Caki2 (cell line): ENCODE results near the gene PRUNE2. TPM values are rescaled to one million over a fixed set of nuclear protein-coding genes. Genes with fewer than 3 reads are reported as not detected.
"Not testable (repeated sequence)": the region's sequence is repeated elsewhere in the genome, so short reads cannot be mapped to it uniquely, and the experiment has no call there.

Experiments
- DNase-seq: peaks from one replicate; pipeline ENCODE4 v3.0.0-alpha.2; 2015; ENCODE audit warnings: low read depth
- in situ Hi-C: cut with HindIII; loops from 2 replicates; pipeline ENCODE4 v1.10.0; 2016; ENCODE audit warnings: low sequenced_read_pairs, low pct_unique_long_range_greater_than_20kb, mixed read lengths
- total RNA-seq: library from RNA; depleted of rRNA; stranded (reverse); fragments of >200 nt; shearing (Covaris generic); gene quantifications from 2 replicates; pipeline ENCODE4 v1.2.3, GENCODE V29; 2014; ENCODE audit warnings: low replicate concordance

PRUNE2 gene
- total RNA-seq, 1 experiment from 2014 or later, result 6.6 TPM

DNA sequence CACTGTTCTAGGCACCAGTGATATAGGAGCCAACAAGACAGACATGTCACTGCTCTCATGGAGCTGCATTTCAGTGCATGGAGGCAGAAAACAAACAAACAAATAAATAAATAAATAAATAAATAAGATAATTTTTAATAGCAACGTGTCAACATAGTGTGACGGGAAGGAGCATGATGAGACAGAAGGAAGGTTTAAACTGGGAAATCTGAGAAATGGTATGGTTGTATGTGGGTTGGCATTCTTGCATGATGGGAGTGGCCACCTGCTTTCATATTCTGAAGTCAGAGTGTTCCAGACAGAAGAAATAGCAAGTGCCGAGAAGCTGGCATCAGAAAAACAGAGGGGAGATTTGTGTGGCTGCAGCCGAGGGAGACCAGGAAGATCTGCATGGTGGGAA is 141.8 kb downstream of the PRUNE2 start, which contains the start of gene PCA3:
PCA3 (plus strand) TSS at position 301 of the 400 bp plus-strand sequence.
- in situ Hi-C loops, result no loop called here

DNA sequence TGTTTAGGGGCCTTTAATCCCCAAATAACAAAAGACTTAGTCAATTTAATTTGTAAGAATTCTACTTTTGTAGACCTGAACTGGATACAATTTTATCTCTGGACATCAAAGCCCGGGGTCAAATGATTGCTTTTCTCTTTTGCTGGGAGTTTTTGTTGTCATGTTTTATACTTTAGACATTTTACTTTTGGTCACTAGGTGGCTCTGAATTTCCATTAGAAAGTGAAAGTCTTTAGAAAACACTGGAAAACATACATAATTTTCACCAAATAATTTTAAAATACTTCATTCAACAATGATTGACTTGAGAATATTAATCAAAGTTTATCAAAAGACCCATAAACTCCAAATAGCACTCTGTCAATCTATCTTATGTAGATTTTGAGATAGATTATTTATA is 144.5 kb downstream of the PRUNE2 start:
- no peak for DNase-seq
- in situ Hi-C loops, result no loop called here

More for the DNA sequence above, 141.8 kb downstream of the PRUNE2 start, which contains the start of gene PCA3:
- no peak for DNase-seq

DNA sequence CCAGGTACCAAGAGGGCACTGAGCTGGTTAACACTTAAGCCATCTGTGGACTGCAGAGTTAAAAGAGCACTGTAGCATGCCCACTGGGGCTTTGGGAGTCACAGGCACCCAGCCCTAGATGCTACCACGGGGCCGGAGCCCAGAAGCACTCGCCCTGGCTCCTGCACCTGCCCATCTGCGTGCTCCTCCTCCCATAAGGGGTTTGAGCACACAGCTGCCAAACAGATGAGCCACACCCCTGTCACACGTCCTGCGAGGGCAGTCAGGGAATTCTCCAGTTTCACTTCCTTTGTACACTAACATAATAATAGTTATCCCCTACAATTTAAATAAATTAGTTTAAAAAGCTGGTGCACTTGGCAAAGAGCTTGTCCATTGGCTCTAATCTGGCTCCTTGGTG is 146.2 kb downstream of the PRUNE2 start:
- in situ Hi-C loops, result no loop called here
- DNase-seq, result no peak

DNA sequence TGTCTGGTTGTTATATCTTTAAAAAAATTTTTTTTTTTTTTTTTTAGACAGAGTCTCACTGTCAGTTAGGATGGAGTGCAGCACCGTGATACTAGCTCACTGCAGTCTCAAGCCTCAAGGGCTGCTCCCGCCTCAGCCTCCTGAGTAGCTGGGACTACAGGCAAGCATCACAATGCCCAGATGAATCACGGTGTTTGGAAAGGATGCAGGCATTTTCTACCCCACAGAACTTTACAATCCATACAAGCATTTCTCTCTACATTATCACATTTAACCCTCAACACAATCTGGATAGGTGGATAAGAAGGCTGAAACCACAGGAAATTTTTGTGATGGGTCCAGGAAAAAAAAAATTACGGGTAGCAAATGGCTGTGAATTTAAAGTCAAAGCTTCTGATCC is 147.4 kb downstream of the PRUNE2 start:
- DNase-seq, result no peak
- in situ Hi-C loops, result no loop called here

DNA sequence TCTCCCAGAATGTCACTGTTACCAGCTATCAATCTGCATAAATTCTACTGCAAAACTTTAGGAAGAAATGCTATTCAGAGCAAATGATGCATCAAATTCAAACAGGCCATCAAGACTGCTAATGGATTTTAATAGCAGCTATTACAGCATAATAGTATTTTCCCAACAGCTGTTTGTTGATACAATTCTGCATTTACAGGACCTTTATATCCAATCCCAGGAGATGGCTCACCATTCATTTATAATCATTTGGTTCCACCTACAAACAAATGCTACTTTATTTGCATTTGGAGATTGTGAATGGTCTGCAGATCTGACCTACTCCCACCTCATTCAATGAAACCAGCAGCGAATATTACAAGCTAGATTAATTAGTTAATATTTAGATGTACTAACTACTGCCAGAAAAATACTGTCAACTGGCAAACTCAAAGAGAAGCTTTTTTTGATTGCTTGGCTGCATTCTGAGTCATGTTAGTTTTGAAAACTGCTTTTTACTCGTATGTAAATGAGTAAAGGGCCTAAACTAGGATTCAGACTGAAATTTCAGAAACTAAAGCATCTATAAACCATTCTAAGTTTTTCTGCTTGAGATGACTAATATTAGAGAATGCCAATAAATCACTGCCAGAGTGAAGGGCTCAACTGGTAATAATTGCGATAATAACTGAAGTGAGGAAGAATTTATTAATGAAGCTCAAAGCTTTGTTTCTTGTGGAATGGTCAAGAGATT is 148.8 kb downstream of the PRUNE2 start:
- in situ Hi-C loops, result no loop called here
- DNase-seq, result no peak

DNA sequence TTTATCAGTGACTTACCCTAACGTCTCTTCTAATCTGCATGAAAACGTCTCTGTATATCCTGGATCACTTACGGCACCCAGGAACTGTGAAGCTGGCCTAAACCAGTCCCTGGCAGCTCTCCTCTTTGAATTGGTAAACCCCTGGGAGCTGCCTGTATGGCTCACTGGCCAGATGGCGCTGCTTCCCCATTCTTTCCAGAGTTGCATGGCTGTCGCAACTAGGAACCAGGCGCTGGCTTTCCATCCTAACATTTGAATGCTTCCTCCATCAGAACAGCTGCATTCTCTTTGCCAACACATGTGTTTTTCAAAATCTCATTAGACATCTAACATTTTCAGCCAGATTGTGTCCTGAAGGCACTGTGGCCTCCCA is 149.7 kb downstream of the PRUNE2 start:
- in situ Hi-C loops, result no loop called here

DNA sequence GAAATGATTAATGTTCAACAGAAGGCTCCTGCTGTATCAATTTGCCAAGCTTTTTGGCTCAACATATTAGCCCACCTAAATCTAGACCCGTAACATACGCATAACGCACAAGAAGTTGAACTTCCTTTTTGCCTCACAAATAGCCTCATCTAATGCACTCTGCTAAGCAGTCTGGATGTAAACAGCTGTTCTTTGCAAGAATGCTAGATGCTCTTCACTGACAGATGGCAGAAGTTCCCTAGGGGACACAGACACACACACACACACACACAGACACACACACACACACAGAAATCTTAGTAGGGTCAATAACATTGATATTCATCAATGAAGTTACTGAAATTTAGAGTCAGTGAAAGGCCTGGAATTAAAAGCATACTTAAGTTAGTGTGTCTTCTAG is 154.9 kb downstream of the PRUNE2 start:
- no peak for DNase-seq
- in situ Hi-C loops, result no loop called here

More for the DNA sequence above, 149.7 kb downstream of the PRUNE2 start:
- DNase-seq, result no peak

DNA sequence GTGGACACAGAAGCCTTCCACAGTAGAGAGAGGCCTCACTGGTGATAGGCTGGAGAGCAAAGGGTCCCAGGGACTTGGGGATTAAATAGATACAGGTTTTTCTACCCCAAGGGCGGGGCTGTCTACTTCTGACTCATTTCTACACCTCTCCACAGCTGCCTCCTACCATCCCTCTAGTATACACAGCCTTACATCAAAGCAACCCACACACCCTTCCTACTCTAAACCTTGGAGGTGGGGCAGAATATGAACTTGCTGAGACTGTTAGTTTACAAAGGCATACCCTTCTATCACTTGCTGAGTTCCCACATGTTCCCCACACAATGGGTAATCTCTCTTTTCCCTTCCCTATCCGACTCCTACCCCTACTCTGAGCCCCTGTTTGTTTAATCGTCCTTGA is 161.6 kb downstream of the PRUNE2 start:
- in situ Hi-C loops, result no loop called here
- DNase-seq, result no peak

DNA sequence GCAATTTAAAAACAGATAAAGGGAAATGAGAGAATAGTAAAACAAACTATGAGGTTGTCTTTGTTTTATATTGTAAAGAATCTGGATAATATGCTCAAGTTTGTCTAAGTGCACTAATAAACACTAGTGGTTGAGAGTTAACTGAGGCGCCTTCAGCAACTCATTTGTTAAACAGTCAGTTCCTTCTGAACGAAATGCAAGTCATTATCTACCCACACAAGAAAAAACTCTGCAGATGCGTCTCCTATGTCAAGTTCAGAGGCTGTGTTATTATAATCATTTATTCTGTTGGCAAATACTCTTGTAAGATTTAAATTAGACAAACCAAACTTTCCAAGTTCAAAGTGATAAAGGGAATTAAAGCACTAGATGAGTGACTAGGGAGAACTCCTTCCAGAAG is 162.0 kb downstream of the PRUNE2 start:
- DNase-seq, result no peak
- in situ Hi-C loops, result no loop called here

DNA sequence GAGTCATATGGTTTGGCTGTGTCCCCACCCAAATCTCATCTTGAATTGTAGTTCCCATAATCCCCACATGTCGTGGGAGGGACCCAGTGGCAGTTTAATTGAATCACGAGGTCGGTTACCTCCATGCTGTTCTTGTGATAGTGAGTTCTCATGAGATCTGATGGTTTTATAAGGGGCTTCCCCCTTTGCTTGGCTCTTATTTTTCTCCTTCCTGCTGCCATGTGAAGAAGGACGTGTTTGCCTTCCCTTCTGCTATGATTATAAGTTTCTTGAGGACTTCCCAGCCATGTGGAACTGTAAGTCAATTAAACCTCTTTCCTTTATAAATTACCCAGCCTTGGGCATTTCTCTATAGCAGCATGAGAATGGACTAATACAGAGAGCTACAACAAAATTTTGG is 163.0 kb downstream of the PRUNE2 start:
- in situ Hi-C loops, DNase-seq: not testable (repeated sequence)

DNA sequence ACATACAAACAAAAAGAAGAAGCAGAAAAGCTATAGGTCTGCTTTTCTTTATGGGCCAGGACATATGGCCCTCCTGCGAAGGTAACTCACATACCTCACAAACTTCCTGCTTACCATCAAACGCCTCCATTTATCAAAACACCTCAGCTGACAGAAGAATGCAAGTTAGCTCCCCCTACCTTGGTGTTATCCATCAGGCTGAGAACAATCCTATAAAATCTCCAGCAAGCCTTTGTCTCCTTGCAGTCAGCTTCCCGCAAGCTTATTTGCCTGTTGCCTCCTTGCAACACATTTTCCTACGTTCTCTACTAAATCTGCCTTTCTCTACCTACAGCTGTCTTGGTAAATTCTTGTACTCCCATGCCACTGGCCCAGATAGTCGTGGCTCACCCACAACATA is 164.4 kb downstream of the PRUNE2 start:
- in situ Hi-C loops, result no loop called here

DNA sequence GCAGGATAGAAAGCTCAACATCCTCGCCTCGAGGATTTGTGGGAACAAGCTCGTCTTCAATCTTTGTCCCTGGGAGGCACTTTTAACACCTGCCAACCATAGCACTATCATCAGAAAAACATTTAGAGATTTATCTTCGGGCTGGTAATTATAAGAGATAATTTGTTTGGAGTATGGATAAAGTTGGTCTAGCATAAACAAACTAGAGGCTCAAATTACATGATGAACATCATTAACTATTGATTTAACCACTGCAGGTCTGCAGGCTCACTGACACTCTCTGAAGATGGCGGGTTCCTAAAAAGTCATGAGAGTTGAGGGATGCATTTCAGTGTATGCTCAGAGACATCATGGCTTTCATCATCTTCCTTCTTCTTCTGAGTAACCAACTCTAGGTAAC is 167.5 kb downstream of the PRUNE2 start:
- in situ Hi-C loops, result no loop called here
- DNase-seq, result no peak

More for the DNA sequence above, 164.4 kb downstream of the PRUNE2 start:
- no peak for DNase-seq

DNA sequence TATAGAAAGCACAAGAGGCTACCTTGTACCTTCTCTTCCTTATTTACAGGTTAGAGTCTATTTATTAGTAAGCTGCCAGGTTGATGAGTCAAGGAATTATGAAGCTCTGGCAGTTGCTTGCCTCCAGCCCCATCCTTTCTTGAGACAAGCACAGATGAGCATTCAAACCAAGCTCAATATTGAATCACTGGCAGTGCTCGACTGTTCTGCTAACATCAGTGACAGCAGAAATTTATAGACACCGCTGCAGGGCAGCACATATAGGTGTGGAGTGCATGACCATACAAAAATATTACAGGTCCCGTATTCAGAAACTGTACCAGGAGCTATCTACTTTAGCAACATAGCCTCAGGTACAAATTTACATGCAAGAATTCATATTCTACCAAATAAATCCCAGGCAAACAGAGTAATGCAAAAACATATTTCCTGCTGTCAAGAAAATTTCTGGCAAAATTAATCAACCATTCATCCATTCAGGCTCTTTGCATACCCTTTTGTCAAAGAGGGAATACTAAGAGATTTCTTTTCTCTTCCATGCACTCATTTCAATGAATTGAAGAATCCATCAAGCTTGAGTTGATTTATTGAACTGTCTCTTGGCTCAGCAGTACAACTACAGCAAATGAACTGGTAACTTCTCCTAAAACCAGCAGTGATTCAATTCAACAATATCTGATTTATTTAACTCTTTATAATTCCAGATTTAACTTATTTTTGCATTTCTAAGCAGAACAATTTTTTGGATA is 168.6 kb downstream of the PRUNE2 start:
- DNase-seq, result no peak
- in situ Hi-C loops, result no loop called here

DNA sequence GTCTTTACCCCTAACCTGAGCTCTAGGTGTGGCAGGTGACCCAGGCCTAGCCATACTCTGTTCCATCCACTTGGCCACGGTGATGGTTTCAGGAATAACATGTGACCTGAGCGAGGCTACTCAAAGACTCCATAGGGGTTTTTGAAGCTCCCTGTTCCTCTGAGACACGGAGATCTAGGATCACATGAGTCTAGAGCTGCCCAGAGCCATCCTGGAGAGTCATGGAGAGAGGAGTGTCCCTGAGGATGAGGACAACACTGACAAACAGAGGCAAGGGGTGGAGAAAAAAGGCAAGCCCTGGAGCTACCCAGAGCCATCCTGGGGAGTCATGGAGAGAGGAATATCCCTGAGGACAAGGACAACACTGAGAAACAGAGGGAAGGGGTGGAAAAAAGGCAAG is 171.2 kb downstream of the PRUNE2 start:
- DNase-seq, result no peak
- in situ Hi-C loops, result no loop called here

DNA sequence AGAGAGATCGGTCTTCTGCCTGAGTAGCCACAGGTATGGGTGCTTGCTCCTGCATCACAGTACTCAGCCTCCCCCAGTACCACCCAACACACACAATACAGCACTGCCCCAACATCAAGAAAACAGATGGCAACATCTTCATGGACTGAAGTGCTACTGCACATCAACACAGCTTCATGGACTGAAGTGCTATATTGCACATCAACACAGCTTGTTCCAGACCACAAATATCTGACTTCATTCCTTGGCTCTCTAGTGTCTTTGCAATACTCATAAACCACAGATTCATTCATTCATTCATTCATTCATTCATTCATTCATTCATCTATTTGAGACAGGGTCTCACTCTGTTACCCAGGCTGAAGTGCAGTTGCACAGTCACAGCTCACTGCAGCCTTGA is 172.8 kb downstream of the PRUNE2 start:
- in situ Hi-C loops, result no loop called here
- no peak for DNase-seq

DNA sequence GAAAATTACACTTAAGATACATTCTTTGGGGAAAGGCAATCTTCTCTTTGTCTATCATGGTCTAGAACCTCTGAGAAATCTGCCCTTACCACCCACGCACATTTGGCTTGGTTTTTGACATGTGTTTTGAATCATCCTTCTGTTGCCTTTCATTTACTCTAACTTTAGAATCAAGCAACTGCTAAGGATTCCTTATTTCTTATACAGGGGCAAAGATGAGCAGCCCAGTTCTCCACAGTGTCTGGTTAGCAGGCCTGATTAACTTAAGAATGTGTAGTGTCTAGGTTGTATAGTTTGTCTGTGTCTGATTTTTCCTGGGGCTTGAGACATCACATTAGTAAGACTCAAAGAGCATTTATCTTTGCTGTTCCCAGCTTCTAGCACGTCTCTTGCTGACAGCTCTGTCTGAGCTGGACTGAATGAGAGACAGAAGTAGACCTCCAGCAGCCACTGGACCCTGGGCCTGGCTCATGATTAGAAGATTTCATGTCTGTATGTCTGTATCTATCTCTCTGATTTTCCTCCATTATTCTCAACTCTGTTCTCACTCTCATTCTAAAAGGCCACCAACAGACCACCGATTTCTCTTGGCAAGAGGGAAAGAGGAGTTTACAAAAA is 173.5 kb downstream of the PRUNE2 start:
- in situ Hi-C loops, result no loop called here
- DNase-seq, result no peak

DNA sequence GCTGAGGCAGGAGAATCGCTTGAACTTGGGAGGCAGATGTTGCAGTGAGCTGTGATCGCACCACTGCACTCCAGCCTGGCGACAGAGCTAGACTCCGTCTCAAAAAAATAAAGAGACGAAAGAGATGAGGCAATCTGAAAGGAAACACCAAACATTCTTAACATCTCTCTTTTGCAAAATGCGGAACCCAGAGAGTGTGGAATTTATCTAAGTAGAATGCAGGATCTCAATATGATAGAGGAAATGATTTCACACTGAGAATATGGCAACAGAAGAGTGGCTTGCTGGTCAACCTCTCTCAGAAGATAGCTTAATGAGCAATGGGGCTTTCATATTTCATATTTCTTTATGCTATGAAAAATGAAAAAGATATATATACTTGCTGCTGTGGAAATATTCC is 175.1 kb downstream of the PRUNE2 start:
- in situ Hi-C loops, result no loop called here
- no peak for DNase-seq

DNA sequence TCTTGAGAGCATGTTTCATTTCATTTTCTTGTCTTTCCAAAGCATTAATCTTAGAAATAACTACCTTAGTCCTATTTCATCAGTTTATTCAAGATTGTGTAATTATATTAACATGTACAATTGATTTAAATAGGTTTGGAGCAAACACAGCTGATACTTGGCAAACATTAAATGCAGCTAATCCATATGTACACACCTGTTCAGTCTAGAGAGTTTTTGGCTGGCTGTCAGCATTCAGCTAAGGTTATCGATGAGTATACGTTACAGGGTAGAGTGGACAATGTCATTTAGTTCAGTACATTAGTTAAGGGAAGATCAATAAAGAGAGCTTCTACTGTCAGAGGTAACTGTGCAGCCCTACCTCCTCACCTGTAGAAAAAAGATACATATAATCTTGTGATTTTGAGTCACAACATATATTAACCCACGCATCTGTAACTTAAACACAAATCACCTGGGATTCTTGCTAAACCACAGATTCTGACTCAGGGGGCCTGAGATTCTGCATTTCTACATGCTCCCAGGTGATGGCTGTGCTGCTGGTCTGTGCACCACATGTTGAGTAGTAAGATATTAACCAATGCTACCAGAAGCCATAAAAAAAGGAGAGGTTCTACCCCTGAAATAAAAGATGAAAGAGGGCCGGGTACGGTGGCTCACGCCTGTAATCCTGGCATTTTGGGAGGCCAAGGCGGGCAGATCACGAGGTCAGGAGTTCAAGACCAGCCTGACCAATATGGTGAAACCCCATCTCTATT is 175.8 kb downstream of the PRUNE2 start:
- in situ Hi-C loops, result no loop called here
- DNase-seq, result no peak

DNA sequence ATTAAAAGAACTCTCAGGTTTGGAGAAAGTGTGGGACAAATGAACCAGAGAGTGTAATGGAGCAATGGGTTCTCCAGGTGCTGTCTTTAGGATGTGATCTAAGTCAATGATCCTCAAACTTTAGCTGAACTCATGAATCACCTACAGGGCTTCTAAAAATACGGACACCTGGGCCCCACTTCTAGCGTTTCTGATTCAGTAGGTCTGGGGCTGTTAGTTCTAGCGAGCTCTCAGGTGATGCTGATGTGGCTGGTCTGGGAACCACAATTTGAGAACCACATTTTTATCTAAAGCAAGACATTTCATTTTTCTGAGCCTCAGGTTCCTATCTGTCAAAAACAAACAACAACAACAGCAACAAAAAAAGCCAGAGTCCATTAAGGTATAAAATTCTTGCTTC is 176.8 kb downstream of the PRUNE2 start:
- no peak for DNase-seq
- in situ Hi-C loops, result no loop called here
